ENCODE results near the gene CCNA2. TPM values are rescaled to one million over a fixed set of nuclear protein-coding genes. Genes with fewer than 3 reads are reported as not detected.

Gene CCNA2
- total RNA-seq, 1 donor from 2014 or later: 73.4 TPM

DNA sequence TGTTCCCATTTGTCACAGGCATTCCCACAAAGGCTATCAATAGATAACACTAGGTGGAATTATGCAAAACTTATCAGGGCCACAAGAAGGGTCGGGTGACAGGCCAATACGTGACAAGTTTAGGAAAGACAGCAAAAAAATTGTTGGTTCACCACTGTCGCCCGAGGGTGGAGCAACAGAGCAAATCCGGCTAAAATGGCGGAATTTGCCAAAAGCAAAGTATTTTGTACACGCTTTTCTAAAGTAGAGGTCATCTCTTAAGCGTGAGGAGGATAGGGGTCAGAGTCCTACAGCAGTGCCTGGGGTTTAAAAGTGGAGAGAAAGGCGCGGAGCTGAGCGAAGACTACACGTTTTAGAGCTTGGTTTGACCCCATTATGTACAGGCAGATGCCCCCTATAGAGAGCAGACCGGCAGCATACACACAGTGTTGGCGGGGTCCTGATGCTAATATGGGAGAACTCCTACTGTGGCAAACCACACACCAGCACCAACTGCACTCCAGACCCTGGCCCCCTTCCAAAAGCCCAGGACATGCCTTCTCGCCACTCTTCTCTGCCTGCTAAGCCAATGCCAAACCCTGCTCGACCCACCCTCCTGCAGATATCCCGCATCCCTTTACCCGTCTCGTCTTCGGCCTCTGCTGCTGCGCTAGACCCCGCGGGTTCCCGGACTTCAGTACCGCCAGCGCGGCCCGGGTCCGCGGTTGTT, 733 bp downstream of the CCNA2 start:
- Mint-ChIP-seq H3K36me3 (ENCODE audit: low read depth) (peaks cover 39% of the 10 kb centered on the region), H3K9me3 (no peaks in the 10 kb centered on the region), H3K4me1 (peaks cover 36% of the 10 kb centered on the region), H3K27ac (peak overlapping the region; percentile 97), H3K27me3 (no peaks in the 10 kb centered on the region), H3K4me3 (peak overlapping the region; percentile 98)
- intact Hi-C loops (cut with micrococcal nuclease): loop anchor here (1.0 to 5.0 kb wide), 4 partner anchors 22 to 754 kb away; partner anchors contain the start of genes ANXA5, EXOSC9 and IL2
- peak; percentile 88 for DNase-seq

- Mint-ChIP-seq H3K4me3 (peak overlapping the region; percentile 98), H3K36me3 (ENCODE audit: low read depth) (peaks cover 45% of the 10 kb centered on the region), H3K27me3 (no peaks in the 10 kb centered on the region)
Measured at GRCh38 chr4:121822047-121822446, 1.6 kb downstream of the CCNA2 start.

DNA sequence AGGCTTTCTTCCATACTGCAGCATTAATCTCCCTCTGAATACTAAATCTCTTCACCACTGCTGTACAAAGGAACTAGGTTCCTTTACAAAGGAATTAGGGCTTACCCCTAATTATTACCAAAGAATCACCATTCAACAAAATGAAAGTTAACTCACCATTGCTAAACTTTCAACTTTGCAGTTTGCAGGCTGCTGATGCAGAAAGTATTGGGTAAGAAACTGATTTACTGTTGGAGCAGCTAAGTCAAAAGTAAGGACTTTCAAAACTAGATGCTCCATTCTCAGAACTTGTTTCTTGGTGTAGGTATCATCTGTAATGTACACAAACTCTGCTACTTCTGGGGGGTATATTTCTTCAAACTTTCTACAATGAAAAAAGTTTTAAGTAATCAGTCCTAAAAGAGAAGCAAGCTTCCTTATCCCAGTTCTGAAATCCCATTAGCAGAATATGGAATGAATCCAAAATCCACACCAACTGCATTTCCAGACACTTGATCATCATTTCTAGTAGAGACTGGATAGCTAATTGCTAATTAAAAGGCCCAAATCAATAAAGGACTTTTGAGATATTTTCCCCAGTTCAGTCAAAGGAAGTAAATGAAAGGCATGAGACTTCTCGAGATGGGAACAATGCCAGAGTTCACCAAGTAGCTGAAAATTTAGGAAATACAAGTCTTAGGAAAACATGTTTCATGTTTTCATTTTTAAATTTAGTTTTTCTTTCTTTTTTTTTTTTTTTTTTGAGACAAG, 4.3 kb downstream of the CCNA2 start:
- Mint-ChIP-seq H3K36me3 (ENCODE audit: low read depth) (peaks cover 63% of the 10 kb centered on the region), H3K9me3 (no peaks in the 10 kb centered on the region), H3K4me3 (peak overlapping the region; percentile 6), H3K27me3 (no peaks in the 10 kb centered on the region), H3K4me1 (peaks cover 45% of the 10 kb centered on the region), H3K27ac (peak overlapping the region; percentile 21)
- intact Hi-C loops (cut with micrococcal nuclease): no loop called here
- no peak for DNase-seq

More at GRCh38 chr4:121822047-121822446, 1.6 kb downstream of the CCNA2 start:
- Mint-ChIP-seq H3K27ac (no peak overlapping the region), H3K4me1 (peaks cover 42% of the 10 kb centered on the region), H3K9me3 (no peaks in the 10 kb centered on the region)
- intact Hi-C loops (cut with micrococcal nuclease): loop anchor here (2.0 to 5.0 kb wide), 3 partner anchors 125 to 755 kb away; partner anchors contain the start of genes ANXA5 and IL2
- DNase-seq: no peak

DNA sequence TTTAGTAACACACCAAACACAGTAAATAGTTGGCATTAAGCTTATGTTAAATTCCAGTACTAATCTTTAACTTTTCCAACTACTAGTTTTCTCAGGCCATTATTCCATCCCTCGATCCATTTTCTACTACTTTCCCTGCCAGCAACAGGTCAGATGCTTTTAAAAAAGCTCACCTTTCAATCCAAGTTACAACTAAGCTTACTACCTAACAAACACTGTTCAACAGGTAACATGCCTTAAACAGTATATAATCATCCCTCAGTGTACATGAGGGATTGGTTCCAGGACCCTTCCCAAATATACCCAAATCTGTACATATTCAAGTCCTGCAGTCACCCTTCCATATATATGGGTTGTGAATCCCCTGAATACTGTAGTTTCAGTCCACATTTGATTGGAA, 5.5 kb downstream of the CCNA2 start:
- intact Hi-C loops (cut with micrococcal nuclease): loop anchor here (1.0 kb wide), 1 partner anchor 17 kb away; the partner anchor contains the start of gene EXOSC9
- Mint-ChIP-seq H3K4me3 (no peak overlapping the region), H3K9me3 (no peaks in the 10 kb centered on the region), H3K36me3 (ENCODE audit: low read depth) (peaks cover 66% of the 10 kb centered on the region), H3K27ac (peak overlapping the region; percentile 43), H3K4me1 (peaks cover 43% of the 10 kb centered on the region), H3K27me3 (no peaks in the 10 kb centered on the region)
- no peak for DNase-seq

DNA sequence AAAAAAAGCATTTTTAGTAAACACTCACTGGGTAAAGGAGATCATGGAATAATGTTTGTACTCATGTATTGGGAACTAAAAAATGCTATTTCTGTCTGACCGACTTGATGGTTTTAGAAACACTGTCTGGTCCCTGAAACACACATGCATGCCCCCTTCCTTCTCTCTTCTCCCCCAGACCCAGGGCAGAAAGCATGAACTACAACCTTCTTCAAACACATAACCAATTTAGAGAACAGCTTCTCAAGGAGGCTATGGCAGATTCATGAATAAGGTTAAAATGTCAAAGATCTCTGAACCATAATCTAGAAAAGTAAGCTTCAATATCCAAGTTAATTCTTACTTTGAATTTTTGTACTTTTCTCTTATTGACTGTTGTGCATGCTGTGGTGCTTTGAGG, 6.0 kb downstream of the CCNA2 start:
- Mint-ChIP-seq H3K9me3 (no peaks in the 10 kb centered on the region), H3K4me1 (peaks cover 45% of the 10 kb centered on the region), H3K36me3 (ENCODE audit: low read depth) (peaks cover 68% of the 10 kb centered on the region), H3K4me3 (no peak overlapping the region), H3K27me3 (no peaks in the 10 kb centered on the region), H3K27ac (peak overlapping the region; percentile 0)
- no peak for DNase-seq
- intact Hi-C loops (cut with micrococcal nuclease): loop anchor here (1.0 kb wide), 1 partner anchor 16 kb away; the partner anchor contains the start of gene EXOSC9

DNA sequence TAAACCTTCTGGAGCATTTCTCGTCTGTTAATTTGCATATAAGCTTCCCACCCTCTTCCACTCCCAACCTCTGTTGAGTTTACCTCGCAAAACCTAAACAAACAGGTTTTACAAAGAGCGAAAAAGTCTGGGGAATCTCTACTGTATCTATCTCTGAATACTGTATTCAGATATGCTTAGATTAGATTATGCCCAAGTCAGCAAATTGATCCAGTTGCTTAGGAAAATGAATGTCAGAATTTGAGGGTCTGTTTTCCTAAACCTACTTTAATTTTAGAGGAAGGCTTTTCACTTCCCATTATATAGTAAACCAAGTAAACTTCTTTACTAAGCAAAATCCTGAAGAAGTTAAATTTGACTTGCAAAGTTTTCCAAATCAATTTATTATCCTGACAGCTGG, 6.7 kb downstream of the CCNA2 start:
- Mint-ChIP-seq H3K9me3 (no peaks in the 10 kb centered on the region), H3K36me3 (ENCODE audit: low read depth) (peaks cover 65% of the 10 kb centered on the region), H3K4me3 (no peak overlapping the region), H3K27me3 (no peaks in the 10 kb centered on the region), H3K27ac (no peak overlapping the region), H3K4me1 (peaks cover 40% of the 10 kb centered on the region)
- no peak for DNase-seq
- intact Hi-C loops (cut with micrococcal nuclease): no loop called here

- intact Hi-C loops (cut with micrococcal nuclease): no loop called here
- DNase-seq: no peak
- H3K27ac Mint-ChIP-seq: no peak overlapping the region
- peaks cover 70% of the 10 kb centered on the region for H3K36me3 Mint-ChIP-seq (ENCODE audit: low read depth)
- H3K27me3 Mint-ChIP-seq: no peaks in the 10 kb centered on the region
- H3K9me3 Mint-ChIP-seq: no peaks in the 10 kb centered on the region
- no peak overlapping the region for H3K4me3 Mint-ChIP-seq
- peaks cover 39% of the 10 kb centered on the region for H3K4me1 Mint-ChIP-seq
Measured at GRCh38 chr4:121814756-121815155, 8.9 kb downstream of the CCNA2 start.

DNA sequence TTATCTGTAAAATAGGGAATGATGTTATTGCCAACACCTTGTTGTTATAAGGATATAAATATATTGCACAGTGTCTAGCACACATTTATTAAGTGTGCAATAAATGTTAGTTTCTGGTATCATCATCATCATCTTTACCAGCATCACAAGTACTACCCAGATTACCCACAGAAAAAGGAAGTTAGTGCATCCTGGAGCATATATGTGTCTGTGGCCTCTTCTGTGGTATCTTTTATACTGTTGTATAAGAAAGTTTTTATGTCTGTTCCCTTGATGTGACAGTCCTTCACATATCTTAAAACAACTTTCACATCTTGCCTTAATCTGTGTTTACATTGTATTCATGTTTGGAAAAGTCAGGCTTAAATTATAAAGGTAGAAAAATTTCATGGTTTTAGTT, 12.6 kb downstream of the CCNA2 start:
- Mint-ChIP-seq H3K36me3 (ENCODE audit: low read depth) (peaks cover 59% of the 10 kb centered on the region), H3K9me3 (no peaks in the 10 kb centered on the region), H3K4me3 (no peak overlapping the region), H3K4me1 (peaks cover 20% of the 10 kb centered on the region), H3K27ac (peak overlapping the region; percentile 25), H3K27me3 (no peaks in the 10 kb centered on the region)
- DNase-seq: no peak
- intact Hi-C loops (cut with micrococcal nuclease): no loop called here

GRCh38 chr4:121806411-121806810, 17.3 kb downstream of the CCNA2 start:
- intact Hi-C loops (cut with micrococcal nuclease): loop anchor here (10.0 kb wide), 1 partner anchor 552 kb away; no protein-coding TSS in a partner anchor
- Mint-ChIP-seq H3K4me1 (peaks cover 30% of the 10 kb centered on the region), H3K27ac (no peak overlapping the region), H3K9me3 (no peaks in the 10 kb centered on the region), H3K27me3 (no peaks in the 10 kb centered on the region), H3K36me3 (ENCODE audit: low read depth) (peaks cover 59% of the 10 kb centered on the region), H3K4me3 (no peak overlapping the region)
- DNase-seq: no peak

GRCh38 chr4:121801715-121802075, 22.0 kb downstream of the CCNA2 start:
- intact Hi-C loops (cut with micrococcal nuclease): loop anchor here (1.0 to 10.0 kb wide), 5 partner anchors 17 to 611 kb away; partner anchors contain the start of genes ANXA5 and CCNA2
- peaks cover 45% of the 10 kb centered on the region for H3K4me1 Mint-ChIP-seq
- peaks cover 33% of the 10 kb centered on the region for H3K36me3 Mint-ChIP-seq (ENCODE audit: low read depth)

GRCh38 chr4:121800961-121801714, 22.5 kb downstream of the CCNA2 start, which contains the start of gene EXOSC9:
TSS of gene EXOSC9 (plus strand) at chr4:121801323. CDS start at chr4:121801425, 102 bp downstream.
- intact Hi-C loops (cut with micrococcal nuclease): loop anchor here (1.0 to 10.0 kb wide), 5 partner anchors 17 to 611 kb away; partner anchors contain the start of genes ANXA5 and CCNA2
- Mint-ChIP-seq H3K36me3 (ENCODE audit: low read depth) (peaks cover 28% of the 10 kb centered on the region), H3K4me1 (peaks cover 47% of the 10 kb centered on the region), H3K27ac (peak within 1 kb of the TSS; percentile 96), H3K27me3 (peaks cover 3% of the 10 kb centered on the region), H3K4me3 (peak within 1 kb of the TSS; percentile 83), H3K9me3 (no peaks in the 10 kb centered on the region)
- peak; percentile 99 for DNase-seq

More at GRCh38 chr4:121801715-121802075, 22.0 kb downstream of the CCNA2 start:
- Mint-ChIP-seq H3K27me3 (peaks cover 3% of the 10 kb centered on the region), H3K9me3 (no peaks in the 10 kb centered on the region), H3K27ac (peak overlapping the region; percentile 96), H3K4me3 (peak overlapping the region; percentile 83)
- DNase-seq: no peak

DNA sequence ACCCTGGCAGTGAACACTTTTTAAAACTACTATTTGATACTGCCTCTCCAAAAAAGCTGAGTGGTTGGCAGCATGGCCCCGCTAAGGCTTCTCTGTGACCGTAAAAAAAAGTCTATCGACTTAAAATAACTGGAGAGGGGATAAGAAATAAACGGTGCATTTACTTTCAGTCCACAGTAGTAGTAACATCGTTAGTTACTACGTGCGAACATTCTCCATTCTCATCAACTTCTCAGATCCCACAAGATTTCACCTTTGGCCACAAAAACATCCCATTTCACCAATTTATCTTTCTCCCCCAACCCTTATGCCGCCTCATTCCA, 23.1 kb downstream of the CCNA2 start:
- no peaks in the 10 kb centered on the region for H3K9me3 Mint-ChIP-seq
- intact Hi-C loops (cut with micrococcal nuclease): loop anchor here (2.0 to 10.0 kb wide), 2 partner anchors 104 to 546 kb away; partner anchors contain the start of gene ANXA5
- H3K4me1 Mint-ChIP-seq: peaks cover 50% of the 10 kb centered on the region

DNA sequence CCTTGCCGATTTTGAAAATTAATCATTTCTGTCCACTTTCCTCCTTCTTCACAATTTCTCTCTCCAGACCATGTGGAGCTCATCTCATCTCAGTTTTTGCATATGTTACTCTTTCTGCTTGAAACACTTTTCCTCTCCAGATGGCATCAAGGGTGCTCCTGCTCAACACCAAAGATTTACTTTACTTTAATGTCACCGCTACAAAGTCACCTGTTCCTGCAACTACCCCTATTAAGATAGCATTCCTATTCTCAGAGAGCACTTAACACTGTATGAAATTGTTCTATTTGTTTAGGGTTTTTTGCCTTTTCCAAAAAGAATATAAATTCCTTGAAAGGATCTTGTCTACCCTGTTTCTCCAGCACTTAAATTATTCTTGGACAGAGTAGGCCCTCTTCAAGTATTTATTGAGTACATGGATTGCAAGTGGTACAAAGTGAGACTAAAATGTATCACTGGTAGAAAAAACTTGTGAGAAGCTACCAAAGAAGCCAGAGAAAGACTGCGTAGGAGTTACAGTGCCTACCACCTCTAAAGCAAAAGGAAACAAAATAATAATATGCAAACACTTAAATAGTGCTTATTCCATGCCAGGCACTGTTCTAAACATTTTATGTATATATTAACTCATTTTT, 23.7 kb downstream of the CCNA2 start:
- H3K27me3 Mint-ChIP-seq: peaks cover 3% of the 10 kb centered on the region
- peaks cover 23% of the 10 kb centered on the region for H3K36me3 Mint-ChIP-seq (ENCODE audit: low read depth)
- H3K4me3 Mint-ChIP-seq: peak overlapping the region; percentile 83
- DNase-seq: no peak
- H3K4me1 Mint-ChIP-seq: peaks cover 50% of the 10 kb centered on the region
- no peaks in the 10 kb centered on the region for H3K9me3 Mint-ChIP-seq
- H3K27ac Mint-ChIP-seq: peak overlapping the region; percentile 96
- intact Hi-C loops (cut with micrococcal nuclease): loop anchor here (2.0 to 10.0 kb wide), 3 partner anchors 103 to 645 kb away; partner anchors contain the start of gene ANXA5

More for the DNA sequence above, 23.1 kb downstream of the CCNA2 start:
- Mint-ChIP-seq H3K4me3 (peak overlapping the region; percentile 83), H3K27me3 (peaks cover 3% of the 10 kb centered on the region), H3K36me3 (ENCODE audit: low read depth) (peaks cover 28% of the 10 kb centered on the region), H3K27ac (peak overlapping the region; percentile 96)
- no peak for DNase-seq
